Common myeloid progenitor, CD34-positive (primary cell): ENCODE measurements around the gene IL1B.

Experiments
- CTCF ChIA-PET: fragments of 350-600 bp; sonication (Branson Sonifier 250); formaldehyde crosslinking; loops from one replicate; lab custom pipeline; 2021; ENCODE audit warnings: antibody characterized with exemption; lab: Charles Lee
- POLR2A ChIA-PET: fragments of 350-600 bp; sonication (Branson Sonifier 250); formaldehyde crosslinking; loops from one replicate; lab custom pipeline; 2021; ENCODE audit warnings: antibody characterized with exemption; lab: Charles Lee
- DNase-seq, 3 donors: peaks; one replicate each; pipeline versions ENCODE4 v3.0.0 to v3.0.0-alpha.2; 2013
- H3K27ac ChIP-seq, 2 experiments: 1 replicate in 1 of 2; 2 replicates in 1 of 2; pipeline ENCODE4 v1.7.0; 2013; ENCODE audit warnings: inconsistent platforms in 2 of 2, low read length in 2 of 2, mild to moderate bottlenecking in 2 of 2, low read depth in 1 of 2, moderate library complexity in 1 of 2; ENCODE audit not compliant: severe bottlenecking in 2 of 2, insufficient read depth in 1 of 2, poor library complexity in 1 of 2
- H3K27me3 ChIP-seq, 5 experiments: replicated peaks in 2 of 5; 1 replicate in 3 of 5; 2 replicates in 2 of 5; pipeline versions ENCODE4 v1.6.1 to v1.7.0; 2013; ENCODE audit warnings: low read length in 4 of 5, mild to moderate bottlenecking in 2 of 5, moderate library complexity in 2 of 5, inconsistent platforms in 1 of 5; ENCODE audit not compliant: insufficient read depth in 5 of 5, control insufficient read depth in 4 of 5
- H3K36me3 ChIP-seq, 4 experiments: 1 replicate in 2 of 4; 2 replicates in 2 of 4; pipeline versions ENCODE4 v1.6.1 to v1.7.0; 2013; ENCODE audit warnings: low read length in 3 of 4, control low read depth in 1 of 4, mild to moderate bottlenecking in 1 of 4; ENCODE audit not compliant: control insufficient read depth in 4 of 4, insufficient read depth in 4 of 4
- H3K4me1 ChIP-seq, 4 experiments: 1 replicate in 3 of 4; 2 replicates in 1 of 4; pipeline versions ENCODE4 v1.6.1 to v1.7.1; 2013; ENCODE audit warnings: low read length in 3 of 4, mild to moderate bottlenecking in 3 of 4, control low read depth in 1 of 4, inconsistent platforms in 1 of 4, moderate library complexity in 1 of 4; ENCODE audit not compliant: control insufficient read depth in 4 of 4, insufficient read depth in 4 of 4; ENCODE audit errors: control extremely low read depth in 1 of 4
- H3K4me3 ChIP-seq, 7 experiments: 1 replicate in 4 of 7; 2 replicates in 3 of 7; pipeline versions ENCODE4 v1.5.1 to v1.7.0; 2013; ENCODE audit warnings: mild to moderate bottlenecking in 7 of 7, low read length in 6 of 7, moderate library complexity in 6 of 7, inconsistent platforms in 2 of 7, low read depth in 2 of 7, control low read depth in 1 of 7; ENCODE audit not compliant: insufficient read depth in 4 of 7, control insufficient read depth in 1 of 7; ENCODE audit errors: extremely low read depth in 1 of 7
- H3K9me3 ChIP-seq, 5 experiments: 1 replicate in 4 of 5; 2 replicates in 1 of 5; pipeline versions ENCODE4 v1.6.1 to v1.7.1; 2013; ENCODE audit warnings: low read length in 4 of 5, mild to moderate bottlenecking in 2 of 5, inconsistent platforms in 1 of 5, low read depth in 1 of 5, moderate library complexity in 1 of 5; ENCODE audit not compliant: control insufficient read depth in 4 of 5, insufficient read depth in 2 of 5; ENCODE audit errors: control extremely low read depth in 1 of 5
- WGBS: methylation state at CpG from one replicate; pipeline ENCODE4 v1.1.5; 2013; ENCODE audit not compliant: insufficient coverage; 5-methylcytosine and 5-hydroxymethylcytosine counted together

The IL1B gene

DNA sequence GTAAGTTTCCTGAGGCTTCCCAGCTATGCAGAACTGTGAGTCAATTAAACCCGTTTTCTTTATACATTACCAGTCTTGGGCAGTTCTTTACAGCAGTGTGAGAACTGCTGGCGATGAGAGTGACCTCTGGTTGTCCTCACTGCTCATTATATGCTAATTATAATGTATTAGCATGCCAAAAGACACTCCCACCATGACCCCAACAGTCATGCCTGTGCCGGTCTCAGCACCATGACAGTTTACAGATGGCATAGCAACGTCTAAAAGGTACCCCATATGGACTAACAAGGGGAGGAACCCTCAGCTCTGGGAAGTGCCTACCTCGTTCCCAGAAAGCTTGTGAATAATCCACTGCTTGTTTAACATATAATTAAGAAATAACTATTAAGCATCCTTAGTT is 44.2 kb downstream of the IL1B start:
- Histone ChIP-seq H3K4me3 (no peak overlapping the region), H3K27me3 (no peaks in the 10 kb centered on the region), H3K27ac (no peak overlapping the region), H3K4me1 (peaks cover 9 to 50% (median 27%) of the 10 kb centered on the region in 4 experiments), H3K9me3 (no peaks in the 10 kb centered on the region), H3K36me3 (no peaks in the 10 kb centered on the region)
- ChIA-PET POLR2A (no interaction called here), CTCF (interaction anchor here (1.5 kb wide), 1 partner anchor 10 kb away, joined by 8 read pairs; no protein-coding TSS in a partner anchor)
- no CpG with 5 or more reads among the region's 5 CpGs for WGBS
- DNase-seq: no peak

DNA sequence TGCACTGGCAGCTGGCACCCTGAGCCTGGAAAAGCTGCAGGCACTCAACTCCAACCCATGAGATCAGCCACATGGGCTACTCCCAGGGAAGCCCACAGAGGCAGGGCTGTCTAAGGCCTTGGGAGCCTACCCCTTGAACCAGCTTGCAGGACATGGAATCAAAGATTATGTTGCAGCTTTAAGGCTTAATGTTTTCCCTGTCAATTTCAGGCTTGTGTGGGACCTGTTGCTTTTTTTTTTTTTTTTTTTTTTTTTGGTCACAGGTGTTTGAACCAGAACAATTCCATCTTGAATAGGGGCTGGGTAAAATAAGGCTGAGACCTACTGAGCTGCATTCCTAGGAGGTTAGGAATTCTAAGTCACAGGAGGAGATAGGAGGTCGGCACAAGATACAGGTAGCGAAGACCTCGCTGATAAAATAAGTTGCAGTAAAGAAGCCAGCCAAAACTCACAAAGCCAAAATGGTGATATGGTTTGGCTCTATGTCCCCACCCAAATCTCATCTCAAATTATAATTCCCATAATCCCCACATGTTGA is 44.8 kb downstream of the IL1B start:
- no peak overlapping the region for H3K4me3 ChIP-seq
- H3K9me3 ChIP-seq: no peaks in the 10 kb centered on the region
- WGBS: no CpG with 5 or more reads among the region's 3 CpGs
- POLR2A ChIA-PET: no interaction called here
- H3K4me1 ChIP-seq: peaks cover 9 to 57% (median 30%) of the 10 kb centered on the region in 4 experiments
- no peak overlapping the region for H3K27ac ChIP-seq
- DNase-seq: no peak
- H3K36me3 ChIP-seq: no peaks in the 10 kb centered on the region
- CTCF ChIA-PET: interaction anchor here (1.5 kb wide), 1 partner anchor 9 kb away, joined by 8 read pairs; no protein-coding TSS in a partner anchor
- H3K27me3 ChIP-seq: no peaks in the 10 kb centered on the region

DNA sequence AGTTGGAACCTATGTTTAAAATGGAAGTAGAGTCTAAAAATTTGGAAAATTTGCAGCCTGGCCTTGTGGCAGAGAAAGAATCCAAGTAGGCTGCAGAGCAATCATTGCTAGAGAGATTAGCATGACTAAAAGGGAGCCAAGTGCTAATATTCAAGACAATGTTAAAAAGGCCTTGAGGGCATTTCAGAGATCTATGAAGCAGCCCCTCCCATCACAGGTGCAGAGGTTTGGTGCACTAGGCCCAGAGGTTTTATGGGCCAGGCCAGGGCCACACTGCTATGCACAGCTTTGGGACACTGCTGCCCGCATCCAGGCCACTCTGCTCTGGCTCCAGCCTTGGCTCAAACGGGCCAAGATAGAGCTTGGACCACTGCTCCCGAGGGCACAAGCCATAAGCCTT is 45.6 kb downstream of the IL1B start:
- WGBS: 95% methylated on average over 3 of the region's 3 CpGs
- no peak for DNase-seq
- Histone ChIP-seq H3K27ac (no peak overlapping the region), H3K4me1 (peaks cover 9 to 53% (median 30%) of the 10 kb centered on the region in 4 experiments), H3K36me3 (no peaks in the 10 kb centered on the region), H3K9me3 (no peaks in the 10 kb centered on the region), H3K4me3 (no peak overlapping the region), H3K27me3 (no peaks in the 10 kb centered on the region)
- ChIA-PET CTCF (no interaction called here), POLR2A (no interaction called here)

- ChIA-PET CTCF (interaction anchor here (2.1 kb wide), 1 partner anchor 36 kb away, joined by 7 read pairs; no protein-coding TSS in a partner anchor), POLR2A (no interaction called here)
- no peak overlapping the region for H3K27ac ChIP-seq
- H3K36me3 ChIP-seq: no peaks in the 10 kb centered on the region
- no peaks in the 10 kb centered on the region for H3K9me3 ChIP-seq
- no peak overlapping the region for H3K4me3 ChIP-seq
- peaks cover 3 to 45% (median 28%) of the 10 kb centered on the region in 4 experiments for H3K4me1 ChIP-seq
- no peak for DNase-seq
- no peaks in the 10 kb centered on the region for H3K27me3 ChIP-seq
- WGBS: 100% methylated on average over 3 of the region's 5 CpGs
Observed at GRCh38 chr2:112790305-112790704, 46.3 kb downstream of the IL1B start.

GRCh38 chr2:112789186-112789585 is 47.4 kb downstream of the IL1B start:
- ChIA-PET POLR2A (no interaction called here), CTCF (interaction anchor here (0.6 to 8.3 kb wide), 7 partner anchors 12 to 45 kb away, joined by 3 to 34 read pairs (median 4); partner anchors contain the start of gene IL1B)
- H3K9me3 ChIP-seq: no peaks in the 10 kb centered on the region
- no peak overlapping the region for H3K4me3 ChIP-seq
- no peak overlapping the region for H3K27ac ChIP-seq
- peaks cover 9 to 43% (median 30%) of the 10 kb centered on the region in 4 experiments for H3K4me1 ChIP-seq
- no peaks in the 10 kb centered on the region for H3K36me3 ChIP-seq
- no peaks in the 10 kb centered on the region for H3K27me3 ChIP-seq
- no CpG with 5 or more reads among the region's 1 CpG for WGBS
- DNase-seq: no peak

DNA sequence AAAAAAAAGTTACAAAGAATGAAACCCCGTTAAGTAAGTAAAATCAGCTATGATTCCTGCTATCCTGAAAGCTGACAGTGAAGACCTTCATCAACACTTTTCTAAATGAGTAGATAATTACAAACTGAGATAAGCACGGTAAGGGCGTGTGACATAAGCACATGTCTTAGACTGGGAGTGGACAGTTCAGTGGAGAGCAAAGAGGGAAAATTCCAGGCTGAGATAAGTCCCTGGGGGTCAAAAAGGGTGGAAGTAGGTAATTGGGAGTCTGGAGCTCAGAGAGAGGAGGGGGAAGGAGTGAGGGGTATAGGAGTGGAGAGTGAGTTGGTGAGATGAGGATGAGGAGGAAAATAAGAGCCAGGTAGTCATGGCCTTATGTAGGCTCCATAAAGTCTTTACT is 47.9 kb downstream of the IL1B start:
- Histone ChIP-seq H3K36me3 (no peaks in the 10 kb centered on the region), H3K27ac (no peak overlapping the region), H3K4me3 (no peak overlapping the region), H3K4me1 (peaks cover 11 to 44% (median 27%) of the 10 kb centered on the region in 4 experiments), H3K27me3 (no peaks in the 10 kb centered on the region), H3K9me3 (no peaks in the 10 kb centered on the region)
- POLR2A ChIA-PET: no interaction called here
- no CpG with 5 or more reads among the region's 3 CpGs for WGBS
- DNase-seq: no peak
- CTCF ChIA-PET: interaction anchor here (0.6 to 8.3 kb wide), 7 partner anchors 10 to 45 kb away, joined by 3 to 34 read pairs (median 4); partner anchors contain the start of gene IL1B

- WGBS: no CpG with 5 or more reads among the region's 4 CpGs
- Histone ChIP-seq H3K4me3 (no peak overlapping the region), H3K36me3 (no peaks in the 10 kb centered on the region), H3K9me3 (no peaks in the 10 kb centered on the region), H3K27ac (no peak overlapping the region), H3K4me1 (peaks cover 15 to 47% (median 27%) of the 10 kb centered on the region in 4 experiments), H3K27me3 (no peaks in the 10 kb centered on the region)
- DNase-seq: peak in 2 of 3 donors; percentile 77 to 85
- ChIA-PET CTCF (interaction anchor here (0.9 to 8.3 kb wide), 3 partner anchors 9 to 46 kb away, joined by 4 to 34 read pairs (median 6); partner anchors contain the start of gene IL1B), POLR2A (interaction anchor here (1.0 kb wide), 1 partner anchor 35 kb away, joined by 3 read pairs; no protein-coding TSS in a partner anchor)
Observed at GRCh38 chr2:112787729-112788393, 48.7 kb downstream of the IL1B start.
